Effector memory CD8-positive, alpha-beta T cell (primary cell): ENCODE data around the gene PSEN1.

Experiments used
- ATAC-seq: fragments of 150-1000 bp; cut with Tn5 transposase; replicated peaks from 2 replicates; pipeline ENCODE4 v1.10.0; 2021; ENCODE audit warnings: mild to moderate bottlenecking, moderate library complexity
- DNase-seq, 3 experiments: peaks; one replicate each; pipeline ENCODE4 v3.0.0; 2021
- H3K27ac Mint-ChIP-seq, 2 donors: one replicate each; pipeline ENCODE4 v1.8.0; 2022; ENCODE audit warnings: mild to moderate bottlenecking in 2 of 2, mixed read lengths in 2 of 2, moderate library complexity in 2 of 2
- H3K27me3 Mint-ChIP-seq, 2 donors: one replicate each; pipeline ENCODE4 v1.8.0; 2022; ENCODE audit warnings: mixed read lengths in 2 of 2
- H3K36me3 Mint-ChIP-seq: one replicate; pipeline ENCODE4 v1.8.0; 2022; ENCODE audit warnings: mild to moderate bottlenecking, moderate library complexity, mixed read lengths; ENCODE audit not compliant: insufficient read depth
- H3K4me1 Mint-ChIP-seq, 2 donors: one replicate each; pipeline ENCODE4 v1.8.0; 2022; ENCODE audit warnings: low read depth in 2 of 2, mixed read lengths in 2 of 2
- H3K4me3 Mint-ChIP-seq, 2 donors: one replicate each; pipeline ENCODE4 v1.8.0; 2022; ENCODE audit warnings: mild to moderate bottlenecking in 2 of 2, mixed read lengths in 2 of 2, moderate library complexity in 2 of 2
- H3K9me3 Mint-ChIP-seq, 2 donors: one replicate each; pipeline ENCODE4 v1.8.0; 2022; ENCODE audit warnings: mixed read lengths in 2 of 2
- total RNA-seq, 9 experiments: gene quantifications; one replicate each; lab custom pipeline; 2026; lab: John Stamatoyannopoulos, UW

Gene PSEN1
- total RNA-seq, result 58.5 to 139 (median 87.0) reads per million in 9 experiments

GRCh38 chr14:73136387-73137225 lies at the start of gene PSEN1:
PSEN1 (plus strand) TSS chr14:73136507; CDS start chr14:73148020, 11,513 bp downstream.
- H3K4me1 Mint-ChIP-seq, result peaks cover 19 to 23% of the 10 kb centered on the region in 2 donors
- peaks cover 20% of the 10 kb centered on the region for H3K36me3 Mint-ChIP-seq
- peak within 1 kb of the TSS; percentile 99 to 100 for H3K27ac Mint-ChIP-seq
- no peaks in the 10 kb centered on the region for H3K27me3 Mint-ChIP-seq
- H3K9me3 Mint-ChIP-seq, result peaks cover 0 to 5% of the 10 kb centered on the region in 2 donors
- DNase-seq (peak; percentile 99 to 100 (median 99)), ATAC-seq (peak; percentile 93)
- peak within 1 kb of the TSS; percentile 95 to 99 for H3K4me3 Mint-ChIP-seq

- ATAC-seq, result no peak
- peaks cover 95% of the 10 kb centered on the region for H3K36me3 Mint-ChIP-seq
- H3K27ac Mint-ChIP-seq, result peak overlapping the region; percentile 3 to 29
- DNase-seq, result no peak
- H3K27me3 Mint-ChIP-seq, result no peaks in the 10 kb centered on the region
- no peaks in the 10 kb centered on the region for H3K9me3 Mint-ChIP-seq
- no peak overlapping the region for H3K4me3 Mint-ChIP-seq
- peaks cover 6 to 18% of the 10 kb centered on the region in 2 donors for H3K4me1 Mint-ChIP-seq
Observed at GRCh38 chr14:73091044-73091443, 45.3 kb upstream of the PSEN1 start.

GRCh38 chr14:73097421-73097820 lies 38.9 kb upstream of the PSEN1 start:
- Mint-ChIP-seq H3K27ac (peak overlapping the region in 1 of 2 donors; percentile 35), H3K27me3 (no peaks in the 10 kb centered on the region), H3K4me3 (no peak overlapping the region), H3K9me3 (no peaks in the 10 kb centered on the region), H3K4me1 (peaks cover 0 to 18% of the 10 kb centered on the region in 2 donors), H3K36me3 (peaks cover 95% of the 10 kb centered on the region)
- no peak for ATAC-seq
- DNase-seq, result no peak

GRCh38 chr14:73100334-73100733 lies 36.0 kb upstream of the PSEN1 start:
- Mint-ChIP-seq H3K9me3 (no peaks in the 10 kb centered on the region), H3K36me3 (peaks cover 93% of the 10 kb centered on the region), H3K27ac (no peak overlapping the region), H3K4me1 (peaks cover 0 to 11% of the 10 kb centered on the region in 2 donors), H3K4me3 (no peak overlapping the region), H3K27me3 (no peaks in the 10 kb centered on the region)
- ATAC-seq (no peak), DNase-seq (no peak)

GRCh38 chr14:73102806-73103497 lies 33.4 kb upstream of the PSEN1 start:
- peaks cover 0 to 8% of the 10 kb centered on the region in 2 donors for H3K4me1 Mint-ChIP-seq
- DNase-seq, result no peak

GRCh38 chr14:73105050-73105449 lies 31.3 kb upstream of the PSEN1 start:
- Mint-ChIP-seq H3K36me3 (peaks cover 87% of the 10 kb centered on the region), H3K4me1 (peaks cover 2 to 4% of the 10 kb centered on the region in 2 donors), H3K27ac (no peak overlapping the region)

More at GRCh38 chr14:73102806-73103497, 33.4 kb upstream of the PSEN1 start:
- no peak overlapping the region for H3K4me3 Mint-ChIP-seq
- peaks cover 93% of the 10 kb centered on the region for H3K36me3 Mint-ChIP-seq
- H3K9me3 Mint-ChIP-seq, result no peaks in the 10 kb centered on the region
- H3K27me3 Mint-ChIP-seq, result no peaks in the 10 kb centered on the region
- H3K27ac Mint-ChIP-seq, result no peak overlapping the region
- no peak for ATAC-seq

GRCh38 chr14:73105727-73106126 lies 30.6 kb upstream of the PSEN1 start:
- DNase-seq (no peak), ATAC-seq (no peak)
- no peaks in the 10 kb centered on the region for H3K27me3 Mint-ChIP-seq
- H3K4me1 Mint-ChIP-seq, result peaks cover 2 to 4% of the 10 kb centered on the region in 2 donors
- no peaks in the 10 kb centered on the region for H3K9me3 Mint-ChIP-seq
- H3K4me3 Mint-ChIP-seq, result no peak overlapping the region
- H3K27ac Mint-ChIP-seq, result no peak overlapping the region
- peaks cover 87% of the 10 kb centered on the region for H3K36me3 Mint-ChIP-seq

More at GRCh38 chr14:73105050-73105449, 31.3 kb upstream of the PSEN1 start:
- ATAC-seq, result no peak
- H3K27me3 Mint-ChIP-seq, result no peaks in the 10 kb centered on the region
- H3K9me3 Mint-ChIP-seq, result no peaks in the 10 kb centered on the region
- no peak overlapping the region for H3K4me3 Mint-ChIP-seq
- DNase-seq, result no peak

GRCh38 chr14:73116079-73116665 lies 20.1 kb upstream of the PSEN1 start:
- Mint-ChIP-seq H3K27ac (peak overlapping the region in 1 of 2 donors; percentile 39), H3K9me3 (no peaks in the 10 kb centered on the region), H3K4me3 (no peak overlapping the region), H3K4me1 (peaks cover 8% of the 10 kb centered on the region in 2 donors), H3K27me3 (no peaks in the 10 kb centered on the region), H3K36me3 (peaks cover 87% of the 10 kb centered on the region)
- ATAC-seq, result no peak
- no peak for DNase-seq

- H3K4me3 Mint-ChIP-seq, result no peak overlapping the region
- no peaks in the 10 kb centered on the region for H3K27me3 Mint-ChIP-seq
- H3K27ac Mint-ChIP-seq, result peak overlapping the region in 1 of 2 donors; percentile 36
- no peaks in the 10 kb centered on the region for H3K9me3 Mint-ChIP-seq
- ATAC-seq, result no peak
- no peak for DNase-seq
- H3K36me3 Mint-ChIP-seq, result peaks cover 55% of the 10 kb centered on the region
- H3K4me1 Mint-ChIP-seq, result no peaks in the 10 kb centered on the region
Observed at GRCh38 chr14:73124180-73124894, 12.0 kb upstream of the PSEN1 start.

- H3K36me3 Mint-ChIP-seq, result peaks cover 47% of the 10 kb centered on the region
- ATAC-seq (no peak), DNase-seq (no peak)
- no peak overlapping the region for H3K4me3 Mint-ChIP-seq
- no peaks in the 10 kb centered on the region for H3K4me1 Mint-ChIP-seq
- H3K27ac Mint-ChIP-seq, result peak overlapping the region; percentile 36 to 49
- H3K9me3 Mint-ChIP-seq, result no peaks in the 10 kb centered on the region
- no peaks in the 10 kb centered on the region for H3K27me3 Mint-ChIP-seq
Observed at GRCh38 chr14:73125169-73125588, 11.1 kb upstream of the PSEN1 start.

GRCh38 chr14:73125746-73126145 lies 10.6 kb upstream of the PSEN1 start:
- Mint-ChIP-seq H3K27ac (peak overlapping the region in 1 of 2 donors; percentile 49), H3K9me3 (no peaks in the 10 kb centered on the region), H3K27me3 (no peaks in the 10 kb centered on the region), H3K4me1 (no peaks in the 10 kb centered on the region), H3K4me3 (no peak overlapping the region), H3K36me3 (peaks cover 41% of the 10 kb centered on the region)
- no peak for DNase-seq
- ATAC-seq, result no peak

GRCh38 chr14:73133795-73134194 lies 2.5 kb upstream of the PSEN1 start:
- Mint-ChIP-seq H3K4me3 (no peak overlapping the region), H3K4me1 (peaks cover 14 to 15% of the 10 kb centered on the region in 2 donors), H3K27ac (peak overlapping the region in 1 of 2 donors; percentile 14), H3K9me3 (peaks cover 0 to 5% of the 10 kb centered on the region in 2 donors), H3K36me3 (peaks cover 13% of the 10 kb centered on the region), H3K27me3 (no peaks in the 10 kb centered on the region)
- ATAC-seq, result no peak
- no peak for DNase-seq

- no peak for DNase-seq
- peaks cover 20% of the 10 kb centered on the region for H3K36me3 Mint-ChIP-seq
Observed at GRCh38 chr14:73136085-73136386, 271 bp upstream of the PSEN1 start.

More at GRCh38 chr14:73136085-73136386, 271 bp upstream of the PSEN1 start:
- Mint-ChIP-seq H3K4me1 (peaks cover 18 to 21% of the 10 kb centered on the region in 2 donors), H3K27ac (peak overlapping the region; percentile 99 to 100), H3K4me3 (peak overlapping the region; percentile 95 to 99), H3K27me3 (no peaks in the 10 kb centered on the region), H3K9me3 (peaks cover 0 to 5% of the 10 kb centered on the region in 2 donors)
- no peak for ATAC-seq
